Ishikawa (cell line): Measurements from ENCODE around the gene TRIM71.

ENCODE experiments used
- CEBPB ChIP-seq: IDR thresholded peaks from 2 replicates; pipeline ENCODE4 v1.6.1; 2012
- EP300 ChIP-seq: IDR thresholded peaks from 2 replicates; pipeline ENCODE4 v1.6.1; 2012; ENCODE audit warnings: borderline replicate concordance
- RAD21 ChIP-seq: IDR thresholded peaks from 2 replicates; pipeline ENCODE4 v1.6.1; 2012; ENCODE audit warnings: low read depth
- TEAD4 ChIP-seq: IDR thresholded peaks from 2 replicates; pipeline ENCODE4 v1.6.1; 2012
- TF ChIP-seq, protein P1 (sequence below): IDR thresholded peaks from 2 replicates; pipeline ENCODE4 v1.6.1; 2012; ENCODE audit warnings: low read depth, mild to moderate bottlenecking

DNA sequence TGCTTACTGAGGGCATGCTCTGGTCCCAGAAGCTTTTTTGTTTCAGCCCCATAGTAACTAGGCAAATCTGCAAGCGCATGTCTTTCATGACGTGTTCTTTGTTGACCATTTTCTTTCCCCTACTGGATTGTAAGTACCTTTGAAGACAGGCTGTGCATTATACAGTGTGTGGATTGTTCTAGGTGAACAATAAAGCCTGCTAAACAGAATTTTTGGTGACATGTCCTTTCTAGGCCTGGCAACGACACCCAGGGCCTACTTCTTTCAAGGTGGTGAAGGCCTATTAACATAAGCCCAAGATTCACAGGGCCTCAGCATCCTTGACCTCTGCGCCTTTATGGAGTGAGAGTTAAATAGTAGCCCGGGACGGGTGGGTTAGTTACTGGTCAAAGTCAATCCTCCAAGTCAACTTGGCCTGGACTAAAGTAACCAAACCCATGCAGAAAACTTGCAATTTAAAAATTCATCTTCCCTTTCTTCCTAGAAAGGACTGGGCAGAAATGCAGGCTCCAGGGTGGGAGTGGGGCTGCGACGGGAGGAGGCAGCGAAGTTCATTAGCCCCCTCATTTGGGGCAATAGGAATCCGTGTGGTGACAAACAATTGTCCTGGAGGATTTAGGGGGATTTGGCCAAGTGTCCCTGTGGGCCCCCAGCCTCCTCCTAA, 37.6 kb upstream of the TRIM71 start:
- TF ChIP-seq RAD21 = no peak
- TF ChIP-seq, protein P1, sequence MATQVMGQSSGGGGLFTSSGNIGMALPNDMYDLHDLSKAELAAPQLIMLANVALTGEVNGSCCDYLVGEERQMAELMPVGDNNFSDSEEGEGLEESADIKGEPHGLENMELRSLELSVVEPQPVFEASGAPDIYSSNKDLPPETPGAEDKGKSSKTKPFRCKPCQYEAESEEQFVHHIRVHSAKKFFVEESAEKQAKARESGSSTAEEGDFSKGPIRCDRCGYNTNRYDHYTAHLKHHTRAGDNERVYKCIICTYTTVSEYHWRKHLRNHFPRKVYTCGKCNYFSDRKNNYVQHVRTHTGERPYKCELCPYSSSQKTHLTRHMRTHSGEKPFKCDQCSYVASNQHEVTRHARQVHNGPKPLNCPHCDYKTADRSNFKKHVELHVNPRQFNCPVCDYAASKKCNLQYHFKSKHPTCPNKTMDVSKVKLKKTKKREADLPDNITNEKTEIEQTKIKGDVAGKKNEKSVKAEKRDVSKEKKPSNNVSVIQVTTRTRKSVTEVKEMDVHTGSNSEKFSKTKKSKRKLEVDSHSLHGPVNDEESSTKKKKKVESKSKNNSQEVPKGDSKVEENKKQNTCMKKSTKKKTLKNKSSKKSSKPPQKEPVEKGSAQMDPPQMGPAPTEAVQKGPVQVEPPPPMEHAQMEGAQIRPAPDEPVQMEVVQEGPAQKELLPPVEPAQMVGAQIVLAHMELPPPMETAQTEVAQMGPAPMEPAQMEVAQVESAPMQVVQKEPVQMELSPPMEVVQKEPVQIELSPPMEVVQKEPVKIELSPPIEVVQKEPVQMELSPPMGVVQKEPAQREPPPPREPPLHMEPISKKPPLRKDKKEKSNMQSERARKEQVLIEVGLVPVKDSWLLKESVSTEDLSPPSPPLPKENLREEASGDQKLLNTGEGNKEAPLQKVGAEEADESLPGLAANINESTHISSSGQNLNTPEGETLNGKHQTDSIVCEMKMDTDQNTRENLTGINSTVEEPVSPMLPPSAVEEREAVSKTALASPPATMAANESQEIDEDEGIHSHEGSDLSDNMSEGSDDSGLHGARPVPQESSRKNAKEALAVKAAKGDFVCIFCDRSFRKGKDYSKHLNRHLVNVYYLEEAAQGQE = no peak
- TF ChIP-seq EP300 = no peak
- TF ChIP-seq CEBPB = no peak
- TF ChIP-seq TEAD4 = no peak
